ENCODE data around the gene TM9SF1.

Gene TM9SF1

DNA sequence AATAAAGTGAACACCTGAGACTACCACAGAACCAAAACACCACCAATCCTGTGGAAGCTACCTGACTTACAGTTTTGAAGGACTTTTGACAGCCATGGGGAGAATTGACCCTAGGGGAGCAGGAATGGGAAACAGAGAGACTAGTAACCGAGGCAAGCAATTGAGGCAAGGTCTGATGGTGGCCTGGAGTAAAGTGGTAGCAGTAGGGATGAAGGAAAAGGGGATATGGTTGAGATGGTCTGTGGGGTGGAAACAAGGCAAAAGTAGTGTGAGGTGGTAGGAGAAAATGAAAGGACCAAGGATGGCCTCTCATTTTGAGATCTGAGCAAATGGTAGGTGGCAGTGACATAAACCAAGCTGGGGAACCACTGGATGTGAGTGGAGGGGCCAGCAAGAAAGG, 38.4 kb downstream of the TM9SF1 start:
- DNase-seq: no peak

DNA sequence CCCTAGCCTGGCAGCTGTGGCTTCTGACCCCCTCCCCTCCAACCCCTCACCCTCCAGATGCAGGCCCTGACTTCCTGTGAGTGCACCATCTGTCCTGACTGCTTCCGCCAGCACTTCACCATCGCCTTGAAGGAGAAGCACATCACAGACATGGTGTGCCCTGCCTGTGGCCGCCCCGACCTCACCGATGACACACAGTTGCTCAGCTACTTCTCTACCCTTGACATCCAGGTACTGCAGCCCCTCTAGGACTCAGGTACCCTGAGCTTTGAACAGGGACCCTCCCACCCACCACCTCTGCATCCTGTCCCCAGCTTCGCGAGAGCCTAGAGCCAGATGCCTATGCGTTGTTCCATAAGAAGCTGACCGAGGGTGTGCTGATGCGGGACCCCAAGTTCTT, 40.1 kb downstream of the TM9SF1 start:
- no peak for DNase-seq

DNA sequence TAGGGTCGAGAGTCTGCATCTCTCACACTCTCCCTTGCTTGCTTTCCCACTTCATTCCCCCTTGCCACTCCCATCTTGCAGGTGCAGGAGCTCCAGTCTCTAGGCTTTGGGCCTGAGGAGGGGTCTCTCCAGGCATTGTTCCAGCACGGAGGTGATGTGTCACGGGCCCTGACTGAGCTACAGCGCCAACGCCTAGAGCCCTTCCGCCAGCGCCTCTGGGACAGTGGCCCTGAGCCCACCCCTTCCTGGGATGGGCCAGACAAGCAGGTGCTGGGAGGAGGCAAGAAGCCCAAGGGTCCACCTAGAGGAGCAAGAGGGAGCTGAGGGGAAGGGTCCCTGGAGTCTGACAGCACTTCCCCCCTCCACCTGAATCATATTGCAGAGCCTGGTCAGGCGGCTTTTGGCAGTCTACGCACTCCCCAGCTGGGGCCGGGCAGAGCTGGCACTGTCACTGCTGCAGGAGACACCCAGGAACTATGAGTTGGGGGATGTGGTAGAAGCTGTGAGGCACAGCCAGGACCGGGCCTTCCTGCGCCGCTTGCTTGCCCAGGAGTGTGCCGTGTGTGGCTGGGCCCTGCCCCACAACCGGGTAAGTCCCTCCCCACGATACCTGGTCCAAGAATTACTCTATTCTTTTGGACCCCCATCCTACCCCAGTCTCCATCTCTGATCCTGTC, 43.7 kb downstream of the TM9SF1 start:
- DNase-seq: no peak

DNA sequence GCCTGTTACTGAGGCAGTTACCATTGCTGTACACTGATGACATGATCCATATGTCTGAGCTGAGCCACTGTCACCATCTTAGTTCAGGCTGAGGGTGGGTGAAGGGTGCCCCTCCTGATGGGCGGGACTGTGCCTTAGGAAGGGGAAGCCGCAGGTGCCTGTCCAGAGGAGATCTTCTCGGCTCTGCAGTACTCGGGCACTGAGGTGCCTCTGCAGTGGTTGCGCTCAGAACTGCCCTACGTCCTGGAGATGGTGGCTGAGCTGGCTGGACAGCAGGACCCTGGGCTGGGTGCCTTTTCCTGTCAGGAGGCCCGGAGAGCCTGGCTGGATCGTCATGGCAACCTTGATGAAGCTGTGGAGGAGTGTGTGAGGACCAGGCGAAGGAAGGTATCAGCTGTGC, 44.2 kb downstream of the TM9SF1 start:
- no peak for DNase-seq

DNA sequence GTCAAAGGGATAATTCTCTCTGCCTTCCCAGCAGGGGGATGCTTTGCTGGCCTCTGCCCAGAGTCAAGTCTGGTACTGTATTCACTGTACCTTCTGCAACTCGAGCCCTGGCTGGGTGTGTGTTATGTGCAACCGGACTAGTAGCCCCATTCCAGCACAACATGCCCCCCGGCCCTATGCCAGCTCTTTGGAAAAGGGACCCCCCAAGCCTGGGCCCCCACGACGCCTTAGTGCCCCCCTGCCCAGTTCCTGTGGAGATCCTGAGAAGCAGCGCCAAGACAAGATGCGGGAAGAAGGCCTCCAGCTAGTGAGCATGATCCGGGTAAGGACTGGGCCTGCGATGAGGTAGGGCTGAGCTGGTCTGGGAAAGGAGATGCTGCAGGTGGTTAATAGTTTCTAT, 44.7 kb downstream of the TM9SF1 start:
- DNase-seq: no peak

DNA sequence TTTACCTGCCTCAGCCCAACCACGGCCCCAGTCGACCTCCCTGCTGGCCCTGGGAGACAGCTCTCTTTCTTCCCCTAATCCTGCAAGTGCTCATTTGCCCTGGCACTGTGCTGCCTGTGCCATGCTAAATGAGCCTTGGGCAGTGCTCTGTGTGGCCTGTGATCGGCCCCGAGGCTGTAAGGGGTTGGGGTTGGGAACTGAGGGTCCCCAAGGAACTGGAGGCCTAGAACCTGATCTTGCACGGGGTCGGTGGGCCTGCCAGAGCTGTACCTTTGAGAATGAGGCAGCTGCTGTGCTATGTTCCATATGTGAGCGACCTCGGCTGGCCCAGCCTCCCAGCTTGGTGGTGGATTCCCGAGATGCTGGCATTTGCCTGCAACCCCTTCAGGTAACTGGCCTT, 45.2 kb downstream of the TM9SF1 start:
- DNase-seq: no peak

DNA sequence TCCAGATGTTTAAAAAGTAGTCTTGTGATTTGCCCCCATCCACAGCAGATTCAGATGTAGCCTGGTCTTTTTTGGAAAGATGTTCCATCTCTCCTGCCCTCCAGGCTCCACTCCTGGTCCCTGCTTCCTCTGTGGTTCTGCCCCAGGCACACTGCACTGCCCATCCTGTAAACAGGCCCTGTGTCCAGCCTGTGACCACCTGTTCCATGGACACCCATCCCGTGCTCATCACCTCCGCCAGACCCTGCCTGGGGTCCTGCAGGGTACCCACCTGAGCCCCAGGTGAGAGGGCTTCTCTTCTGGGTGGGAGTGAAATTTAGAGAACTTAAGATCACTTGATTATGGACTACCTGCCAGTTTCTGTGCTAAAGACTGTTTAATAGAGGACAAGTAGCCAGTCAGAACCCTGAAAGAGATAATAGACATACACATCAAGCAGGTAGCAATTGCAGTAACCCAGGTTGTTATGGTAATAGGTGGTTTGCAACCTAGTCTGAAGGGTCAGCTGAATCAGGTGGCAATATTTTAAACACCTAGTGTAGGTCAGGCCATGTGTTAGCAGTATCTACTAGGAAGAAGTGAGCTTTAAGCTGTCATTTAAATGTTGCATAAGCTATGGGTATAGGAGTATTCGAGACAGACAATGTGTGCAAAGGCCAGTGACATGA, 45.8 kb downstream of the TM9SF1 start:
- no peak for DNase-seq

DNA sequence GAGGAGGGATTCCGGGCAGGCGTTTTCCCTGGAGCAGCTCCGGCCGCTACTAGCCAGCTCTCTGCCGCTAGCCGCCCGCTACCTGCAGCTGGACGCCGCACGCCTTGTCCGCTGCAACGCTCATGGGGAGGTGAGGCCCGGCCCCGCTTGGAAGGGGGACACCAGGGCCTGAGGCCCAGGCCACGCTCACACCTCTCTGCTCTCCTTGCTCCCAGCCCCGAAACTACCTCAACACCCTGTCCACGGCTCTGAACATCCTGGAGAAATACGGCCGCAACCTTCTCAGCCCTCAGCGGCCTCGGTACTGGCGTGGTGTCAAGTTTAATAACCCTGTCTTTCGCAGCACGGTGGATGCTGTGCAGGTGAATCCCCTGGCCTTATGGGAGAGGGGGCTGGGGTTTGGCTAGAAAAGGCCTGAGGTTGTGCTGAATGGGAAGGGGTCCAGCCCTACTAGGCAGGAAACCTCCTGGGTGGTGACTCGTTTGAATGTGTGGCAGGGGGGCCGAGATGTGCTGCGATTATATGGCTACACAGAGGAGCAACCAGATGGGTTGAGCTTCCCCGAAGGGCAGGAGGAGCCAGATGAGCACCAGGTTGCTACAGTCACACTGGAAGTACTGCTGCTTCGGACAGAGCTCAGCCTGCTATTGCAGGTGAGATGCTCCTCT, 47.3 kb downstream of the TM9SF1 start:
- peak in 1 of 56 donors; percentile 45 for DNase-seq

DNA sequence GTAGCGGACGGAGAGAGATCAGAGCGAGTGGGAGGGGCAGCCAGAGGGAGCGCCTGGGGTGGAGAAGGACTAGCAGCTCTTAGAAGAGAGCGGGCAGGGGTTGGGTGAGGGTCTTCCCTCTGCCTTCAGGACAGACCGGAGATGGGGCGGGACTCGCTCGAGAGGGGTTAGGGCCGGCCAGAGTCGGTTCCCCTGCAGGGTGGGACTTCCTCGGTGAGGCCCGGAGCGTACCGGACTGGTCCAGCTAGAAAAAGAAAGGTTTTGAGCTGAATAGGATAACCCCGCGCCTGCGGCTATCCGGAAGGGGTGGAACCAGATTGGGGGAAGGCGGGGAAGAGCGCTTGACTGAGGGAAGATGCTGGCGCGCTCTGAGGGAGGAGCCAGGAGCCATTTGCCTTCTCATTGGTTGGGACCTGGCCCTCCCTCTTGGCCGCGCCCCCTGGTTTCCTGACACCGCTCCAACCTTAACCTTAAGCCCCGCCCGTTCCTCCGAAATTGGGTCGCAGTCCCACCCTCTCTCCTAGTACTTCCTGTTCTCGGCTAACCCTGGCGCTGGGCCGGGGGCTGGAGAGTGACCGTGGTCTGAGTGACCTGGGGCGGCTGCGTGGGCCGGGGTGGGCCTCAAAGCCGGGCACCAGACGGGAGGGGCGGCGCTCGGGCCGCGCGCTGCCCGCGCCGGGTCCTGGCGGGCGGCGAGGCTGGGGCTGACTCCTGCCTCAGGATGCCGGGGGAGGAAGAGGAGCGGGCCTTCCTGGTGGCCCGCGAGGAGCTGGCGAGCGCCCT, 48.1 kb downstream of the TM9SF1 start, which contains the start of gene RNF31:
Gene RNF31, plus strand, starts transcription at position 521 of the 783 bp plus-strand sequence. Its CDS starts 201 bp downstream, at position 722.
- peak; percentile 74 to 98 (median 95) for DNase-seq

DNA sequence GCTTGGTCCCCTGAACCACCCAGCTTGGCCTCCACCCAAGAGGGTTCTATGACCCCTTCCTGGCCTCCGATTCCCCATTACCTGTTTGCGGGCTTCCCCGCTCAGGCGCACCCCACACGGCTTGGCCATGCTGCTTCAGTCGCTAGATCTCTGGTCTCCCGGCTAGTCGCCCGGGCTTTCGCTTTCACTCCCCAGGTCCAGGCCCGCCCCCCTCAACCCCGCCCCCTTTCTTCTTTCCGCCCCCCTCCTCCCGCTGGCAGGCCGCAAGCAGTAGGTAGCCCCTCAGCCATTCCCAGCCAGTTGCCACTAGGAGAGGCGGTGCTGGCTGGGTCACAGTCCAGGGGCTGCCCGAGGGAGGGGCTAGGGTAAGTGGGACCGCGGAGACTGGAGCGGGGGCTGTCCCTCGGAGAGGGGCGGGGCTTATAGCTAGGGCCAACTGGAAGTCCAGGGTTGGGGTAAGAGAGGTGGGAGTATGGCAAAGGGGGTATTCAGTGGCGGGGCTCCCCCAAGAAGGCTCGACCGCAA, 48.7 kb downstream of the TM9SF1 start, which contains the start of gene PSME2:
Gene PSME2, minus strand, starts transcription at position 158 of the 525 bp plus-strand sequence. Its CDS starts 29 bp downstream, at position 129.
- DNase-seq: peak; percentile 48 to 91 (median 79)

DNA sequence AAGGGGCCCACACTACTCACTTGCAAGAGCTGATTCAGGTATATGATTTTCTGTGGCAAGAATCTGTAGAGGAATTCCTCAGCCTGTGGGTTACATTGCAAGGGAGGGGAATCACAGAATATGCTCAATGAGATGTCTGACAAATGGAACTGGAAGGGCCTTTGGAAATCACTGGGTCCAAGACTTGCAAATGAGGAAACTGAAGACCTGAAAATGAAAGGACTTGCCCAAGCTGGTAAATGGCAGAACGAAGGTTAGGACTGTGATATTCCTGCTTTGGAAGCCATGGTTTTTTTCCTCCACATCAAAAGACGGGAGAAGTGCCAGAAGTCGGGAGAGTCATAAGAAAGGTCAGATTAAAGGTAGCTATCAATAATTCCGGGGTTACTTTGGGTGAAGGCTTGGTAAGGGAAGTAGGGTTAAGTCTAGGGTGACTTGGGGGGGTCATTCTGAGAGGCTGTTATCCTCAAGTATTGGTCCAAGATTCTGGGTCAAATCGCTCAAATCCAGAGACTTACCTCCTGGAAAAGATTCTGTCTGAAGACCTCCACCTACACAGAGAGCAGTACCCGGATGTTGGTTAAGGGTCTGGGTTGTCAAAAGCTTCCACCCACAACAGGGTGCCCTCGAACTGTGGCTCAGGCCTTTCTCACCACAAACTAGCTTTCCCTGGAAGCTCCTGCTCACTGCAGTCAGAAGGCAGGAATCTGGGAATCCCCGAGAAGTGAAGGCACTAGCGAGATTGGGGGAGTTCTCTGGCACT, 49.4 kb downstream of the TM9SF1 start:
- no peak for DNase-seq

DNA sequence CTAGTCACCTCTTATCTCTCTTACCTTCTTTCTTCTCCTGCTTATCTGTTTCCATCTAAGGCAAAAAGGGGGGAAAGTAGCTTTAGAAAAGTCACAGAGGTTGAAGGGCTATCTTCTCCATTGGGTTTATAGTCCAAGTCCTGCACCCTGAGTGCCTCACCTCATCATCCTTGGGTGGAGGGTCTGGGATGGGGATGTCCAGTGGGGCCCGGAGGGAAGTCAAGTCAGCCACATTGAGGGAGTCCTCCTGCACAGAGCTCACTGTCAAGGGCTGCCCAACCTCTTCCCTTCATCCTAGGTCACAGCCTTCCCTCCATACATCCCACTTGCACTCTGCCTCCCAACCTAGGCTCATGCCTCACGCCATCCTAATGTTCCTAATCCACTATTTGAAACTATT, 50.0 kb downstream of the TM9SF1 start:
- no peak for DNase-seq

DNA sequence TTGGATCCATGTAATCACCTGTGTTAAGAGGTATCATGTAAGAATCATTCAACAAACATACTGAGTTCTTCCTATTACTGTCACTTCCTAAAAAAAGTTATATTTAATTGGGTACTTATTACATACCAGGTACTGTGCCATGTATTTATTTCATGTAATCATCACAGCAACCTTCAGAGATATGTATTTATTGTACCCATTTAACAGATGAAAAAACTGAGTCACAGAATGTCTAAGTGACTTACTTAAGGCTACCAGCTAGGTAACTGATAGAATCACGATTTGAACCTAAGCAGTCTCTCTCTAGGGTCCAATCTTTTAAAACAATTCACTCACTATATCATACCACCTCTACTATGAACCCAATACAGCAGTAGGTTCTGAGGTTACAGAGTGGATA, 50.8 kb downstream of the TM9SF1 start:
- DNase-seq: no peak

DNA sequence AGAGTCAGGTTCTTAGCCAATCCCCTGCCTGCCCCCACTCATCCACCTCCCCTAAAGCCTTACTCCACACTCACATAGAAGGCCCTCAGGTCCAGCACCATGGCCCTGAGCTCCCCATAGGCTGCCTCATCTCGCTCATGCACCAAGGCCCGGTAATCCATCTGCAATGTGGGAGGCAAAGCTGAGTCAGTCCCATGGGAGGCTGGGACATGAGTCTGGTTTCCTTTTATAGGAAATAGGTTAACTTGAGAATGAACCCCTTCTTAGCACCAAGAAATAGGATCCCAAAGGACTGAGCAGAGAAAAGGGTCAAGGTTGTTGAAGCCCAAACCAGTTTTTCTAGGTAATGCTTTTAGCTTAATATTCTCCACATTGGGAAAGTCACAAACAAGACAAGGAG, 51.7 kb downstream of the TM9SF1 start:
- DNase-seq: no peak

DNA sequence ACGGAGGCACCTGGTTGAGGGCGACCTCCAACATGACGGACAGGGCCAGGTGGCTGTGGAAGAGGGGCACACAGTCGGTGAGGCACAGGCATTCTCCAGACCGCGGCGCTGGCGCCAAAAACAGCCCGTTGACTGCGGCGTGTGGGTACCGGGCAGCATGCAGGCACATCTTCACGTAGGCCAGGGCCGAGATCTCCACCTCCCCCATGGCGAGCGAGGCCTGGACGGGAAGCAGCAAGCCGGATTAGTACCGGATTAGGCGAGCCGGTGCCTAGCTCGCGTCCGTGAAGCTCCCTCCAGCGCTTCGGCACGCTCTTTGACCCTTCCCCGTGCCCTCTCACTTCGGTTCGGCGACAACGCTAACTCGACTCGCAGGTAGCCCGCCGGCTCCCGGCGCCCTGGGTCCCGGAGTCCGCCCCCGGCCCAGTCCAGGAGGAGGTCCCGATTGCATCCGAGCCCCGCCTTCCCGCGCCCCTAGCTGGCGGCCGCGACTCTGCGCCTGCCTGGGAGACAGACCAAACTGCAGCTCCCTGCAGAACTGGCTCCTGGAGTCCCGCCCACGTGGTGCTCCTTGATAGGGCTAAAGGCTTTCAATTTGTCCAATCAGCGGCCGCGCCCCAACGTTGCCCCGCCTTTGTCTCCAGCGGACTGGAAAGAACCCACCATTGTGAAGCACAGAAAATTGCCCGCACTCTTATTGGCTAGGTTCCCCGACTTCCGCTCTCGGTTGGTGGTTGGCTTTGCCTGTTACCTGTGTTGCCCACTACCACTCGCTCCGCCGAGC, 54.0 kb downstream of the TM9SF1 start, which contains the start of gene EMC9:
Gene EMC9, minus strand, starts transcription at position 495 of the 784 bp plus-strand sequence. Its CDS starts 287 bp downstream, at position 208.
- peak; percentile 90 to 100 (median 99) for DNase-seq

DNA sequence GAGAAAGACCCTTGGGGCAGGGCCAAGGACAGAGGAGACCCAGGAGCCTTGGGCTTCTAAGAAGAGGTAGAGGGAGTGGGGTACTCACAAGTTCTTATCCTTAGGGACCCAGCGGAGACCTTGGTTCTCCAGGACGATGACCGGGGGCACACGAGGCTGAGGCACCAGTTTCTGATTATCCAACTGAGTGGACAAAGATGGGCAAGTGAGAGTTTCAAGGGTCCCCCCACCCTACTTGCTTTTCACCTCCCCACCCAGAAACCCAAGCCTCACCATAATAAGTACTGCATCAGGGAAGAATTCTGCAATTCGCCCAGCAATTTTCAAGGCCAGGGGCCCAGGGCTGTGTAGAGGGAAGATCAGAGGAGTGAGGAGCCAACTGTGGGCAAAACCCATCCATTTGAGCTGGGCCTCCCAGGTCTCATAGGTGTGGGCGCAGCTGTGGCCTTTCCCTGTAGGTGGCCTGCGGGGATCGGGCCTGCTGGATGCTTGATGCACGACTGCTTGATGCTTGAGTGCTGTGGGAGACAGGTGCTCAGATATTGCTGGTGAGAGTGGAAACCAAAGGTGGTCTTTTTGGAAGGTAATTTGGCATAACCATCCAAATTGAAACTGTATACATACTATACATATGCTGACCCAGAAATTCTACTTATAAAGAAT, 55.8 kb downstream of the TM9SF1 start:
- no peak for DNase-seq

Data from nucleus accumbens (tissue), 56 donors.